ENCODE results near the gene EPHA6. TPM values are rescaled to one million over a fixed set of nuclear protein-coding genes. Genes with fewer than 3 reads are reported as not detected.

The EPHA6 gene
- polyA plus RNA-seq, 2 of the 4 experiments (the other 2 are of a cell fraction) = 0.08 TPM

GRCh38 chr3:97680696-97681095 is 866.3 kb downstream of the EPHA6 start (continued):
- TF ChIP-seq PHF8 (IDR thresholded peaks at IDR 0.05; ENCODE audit: borderline replicate concordance, low read depth) (no peak), POLR2AphosphoS2 (conservative IDR thresholded peaks at IDR 0.05; ENCODE audit: low read length) (no peak), RFX5 (IDR thresholded peaks at IDR 0.05) (no peak)

GRCh38 chr3:97684490-97684889 is 870.1 kb downstream of the EPHA6 start:
- Histone ChIP-seq H3K9me3 (no peaks in the 10 kb centered on the region), H3K4me1 (no peaks in the 10 kb centered on the region), H3K4me3 (no peak overlapping the region), H3K27ac (no peak overlapping the region), H3K4me2 (no peak overlapping the region)
- POLR2A ChIA-PET = no interaction called here
- TF ChIP-seq POLR2A (IDR thresholded peaks at IDR 0.05; ENCODE audit: low read length) (no peak), NR3C1 (IDR thresholded peaks at IDR 0.05) (no peak), ZNF302 (CRISPR knock-in tag; IDR thresholded peaks at IDR 0.05) (no peak), TP53 (CRISPR knock-in tag; IDR thresholded peaks at IDR 0.05) (no peak), FOSL2 (IDR thresholded peaks at IDR 0.05) (no peak), FOSL2 (CRISPR knock-in tag; IDR thresholded peaks at IDR 0.05) (no peak), ZFP36 (IDR thresholded peaks at IDR 0.05; ENCODE audit: borderline replicate concordance, partially characterized antibody) (no peak), BHLHE40 (IDR thresholded peaks at IDR 0.05; ENCODE audit: low read depth, low read length) (no peak), ELK1 (IDR thresholded peaks at IDR 0.05; ENCODE audit: low read depth, low read length) (no peak), MAX (IDR thresholded peaks at IDR 0.05) (no peak), CBX8 (IDR thresholded peaks at IDR 0.05) (no peak), CHD4 (IDR thresholded peaks at IDR 0.05; ENCODE audit: borderline replicate concordance) (no peak), HES2 (IDR thresholded peaks at IDR 0.05) (no peak), SMC3 (IDR thresholded peaks at IDR 0.05) (no peak), EHMT2 (IDR thresholded peaks at IDR 0.05; ENCODE audit: low read depth) (no peak), ZSCAN20 (CRISPR knock-in tag; IDR thresholded peaks at IDR 0.05) (no peak), CBX2 (IDR thresholded peaks at IDR 0.05; ENCODE audit: borderline replicate concordance, low read depth) (no peak), TFCP2L1 (CRISPR knock-in tag; IDR thresholded peaks at IDR 0.05) (no peak), CEBPB (IDR thresholded peaks at IDR 0.05) (no peak)
- 47% methylated on average over 4 of the region's 4 CpGs for WGBS (ENCODE audit: missing lambda C conversion rate)
- DNase-seq (ENCODE audit: low read depth in 1 of 2, low spot score in 1 of 2) (no peak), ATAC-seq (no peak), FAIRE-seq (no peak)
- CTCF ChIA-PET = interaction anchor here (2.1 kb wide), 1 partner anchor 25 kb away, joined by 4 read pairs; no protein-coding TSS in a partner anchor

GRCh38 chr3:97686258-97686657 is 871.9 kb downstream of the EPHA6 start:
- no peak for ATAC-seq
- ChIA-PET POLR2A (no interaction called here), CTCF (interaction anchor here (0.8 kb wide), 1 partner anchor 13 kb away, joined by 3 read pairs; no protein-coding TSS in a partner anchor)
- Histone ChIP-seq H3K9me3 (no peaks in the 10 kb centered on the region), H3K4me3 (no peak overlapping the region), H3K4me2 (no peak overlapping the region), H3K4me1 (no peaks in the 10 kb centered on the region), H3K27ac (no peak overlapping the region)
- FAIRE-seq = no peak
- DNase-seq (ENCODE audit: low read depth in 1 of 2, low spot score in 1 of 2) = no peak
- TF ChIP-seq SREBF2 (IDR thresholded peaks at IDR 0.05) (no peak), HOXB5 (CRISPR knock-in tag; IDR thresholded peaks at IDR 0.05) (no peak), JUNB (IDR thresholded peaks at IDR 0.05) (no peak), FOSL2 (IDR thresholded peaks at IDR 0.05) (no peak), FOSL2 (CRISPR knock-in tag; IDR thresholded peaks at IDR 0.05) (no peak), KDM5A (IDR thresholded peaks at IDR 0.05) (no peak), HOXA7 (CRISPR knock-in tag; IDR thresholded peaks at IDR 0.05) (no peak), MAZ (IDR thresholded peaks at IDR 0.05; ENCODE audit: borderline replicate concordance, low read depth, low read length) (no peak), FOSB (CRISPR knock-in tag; IDR thresholded peaks at IDR 0.05) (no peak), CHD4 (IDR thresholded peaks at IDR 0.05; ENCODE audit: borderline replicate concordance) (no peak), ZC3H11A (IDR thresholded peaks at IDR 0.05) (no peak), TP53 (CRISPR knock-in tag; IDR thresholded peaks at IDR 0.05) (no peak), ZFP36 (IDR thresholded peaks at IDR 0.05; ENCODE audit: borderline replicate concordance, partially characterized antibody) (no peak), PHF8 (IDR thresholded peaks at IDR 0.05; ENCODE audit: borderline replicate concordance, low read depth) (no peak), KDM1A (IDR thresholded peaks at IDR 0.05; ENCODE audit: low read depth) (no peak), HEYL (CRISPR knock-in tag; IDR thresholded peaks at IDR 0.05) (no peak), EP300 (IDR thresholded peaks at IDR 0.05) (no peak), HMGXB4 (CRISPR knock-in tag; IDR thresholded peaks at IDR 0.05; ENCODE audit: borderline replicate concordance) (no peak), JUN (IDR thresholded peaks at IDR 0.05) (no peak), CTCF (IDR thresholded peaks at IDR 0.05) (no peak)

Data from A549 (cell line).